Stomach (tissue), 9 donors: Measurements from ENCODE around the gene SLC17A8. TPM values are rescaled to one million over a fixed set of nuclear protein-coding genes. Genes with fewer than 3 reads are reported as not detected.

Experiments used
- DNase-seq, 2 donors: peaks; one replicate each; pipeline versions ENCODE4 v3.0.0 to v3.0.0-alpha.2; 2013 to 2019
- H3K27ac ChIP-seq, 5 donors: fragments of 200-600 bp in 4 of 5; sonication (generic) in 4 of 5; one replicate each; pipeline ENCODE4 v1.5.1; 2013 to 2019; ENCODE audit warnings: mild to moderate bottlenecking in 1 of 5, moderate library complexity in 1 of 5
- H3K27me3 ChIP-seq, 3 donors: fragments of 200-600 bp; sonication (generic); one replicate each; pipeline ENCODE4 v1.5.1; 2017 to 2019; ENCODE audit warnings: mixed run types in 1 of 3
- H3K36me3 ChIP-seq, 4 donors: fragments of 200-600 bp; sonication (generic); 1 replicate in 3 of 4; 2 replicates in 1 of 4; pipeline ENCODE4 v1.5.1; 2016 to 2019
- H3K4me1 ChIP-seq, 4 donors: fragments of 200-600 bp; sonication (generic); one replicate each; pipeline ENCODE4 v1.5.1; 2016 to 2019
- H3K4me3 ChIP-seq, 4 donors: fragments of 200-600 bp; sonication (generic) in 3 of 4; one replicate each; pipeline ENCODE4 v1.5.1; 2016 to 2019; ENCODE audit warnings: mild to moderate bottlenecking in 1 of 4
- H3K9me3 ChIP-seq, 4 donors: fragments of 200-600 bp; sonication (generic); one replicate each; pipeline ENCODE4 v1.5.1; 2016 to 2019
- EP300 ChIP-seq: sonication (generic); formaldehyde crosslinking; IDR thresholded peaks from one replicate; pipeline ENCODE4 v1.6.1; 2017; ENCODE audit warnings: antibody characterized with exemption
- POLR2A ChIP-seq, 4 donors: fragments of 450-650 bp; IDR thresholded peaks; one replicate each; pipeline ENCODE4 v1.6.1; 2016; ENCODE audit warnings: antibody characterized with exemption in 4 of 4, control low read depth in 2 of 4, mild to moderate bottlenecking in 1 of 4, moderate library complexity in 1 of 4
- POLR2AphosphoS5 ChIP-seq, 3 donors: sonication (generic); formaldehyde crosslinking; IDR thresholded peaks; one replicate each; pipeline ENCODE4 v1.6.1; 2016; ENCODE audit warnings: antibody characterized with exemption in 3 of 3
- WGBS, 5 donors: extraction: QIAGEN DNeasy Blood & Tissue Kit in 3 of 5; methylation state at CpG; one replicate each; pipeline versions ENCODE4 v1.1.5 to v1.1.7; 2013 to 2018; 5-methylcytosine and 5-hydroxymethylcytosine counted together
- intact Hi-C: fragments of 100-400 bp; cut with DNase I; formaldehyde crosslinking; loops from one replicate; pipeline ENCODE4 v1.15.1; 2023; ENCODE audit warnings: low total_unique reads
- polyA plus RNA-seq, 3 donors: library from polyadenylated mRNA; stranded (reverse); fragments of 200-250 nt; gene quantifications; one replicate each; pipeline ENCODE4 v1.2.3, GENCODE V29; 2013
- total RNA-seq, 5 donors: library from RNA; depleted of rRNA; stranded (reverse); fragments of >200 nt; gene quantifications; one replicate each; pipeline versions ENCODE4 v1.1.0 to v1.2.3, GENCODE V29; 2014 to 2016
- TF ChIP-seq, protein P1 (sequence below), 7 experiments: fragments of 450-650 bp in 4 of 7; fragments of 200-600 bp in 3 of 7; sonication (generic) in 3 of 7; IDR thresholded peaks; one replicate each; pipeline ENCODE4 v1.5.1; 2016 to 2019; ENCODE audit warnings: antibody characterized with exemption in 7 of 7, control low read depth in 2 of 7, mild to moderate bottlenecking in 1 of 7
- donor health status: healthy with polysubstance abuse.
- donor health status: Bipolar disorder and iron deficiency.
- donor health status: healthy.

The SLC17A8 gene
- total and polyA plus RNA-seq, 8 donors: 0.29 to 16.8 (median 1.7) TPM; not detected in 5

DNA sequence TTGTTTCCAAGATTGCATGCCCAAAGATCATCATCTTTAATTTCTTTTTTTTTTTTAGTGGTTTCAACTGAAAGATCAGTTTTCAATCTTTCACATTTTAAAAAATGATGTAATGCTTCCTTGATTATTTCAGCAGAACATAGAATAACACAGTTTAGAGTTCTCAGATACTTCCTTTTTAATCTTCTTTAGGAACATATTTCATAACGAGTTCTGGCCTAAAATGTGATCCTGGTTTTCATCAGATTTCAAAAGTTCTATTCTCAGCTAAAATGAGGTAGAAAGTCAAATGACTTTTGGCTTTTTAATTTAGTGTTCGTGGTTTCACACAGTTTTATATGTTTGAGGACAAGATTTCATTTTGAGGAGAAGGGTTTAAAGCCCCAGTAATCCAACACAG, 76.8 kb downstream of the SLC17A8 start:
- Histone ChIP-seq H3K9me3 (no peaks in the 10 kb centered on the region), H3K27ac (no peak overlapping the region), H3K36me3 (no peaks in the 10 kb centered on the region), H3K27me3 (no peaks in the 10 kb centered on the region), H3K4me3 (no peak overlapping the region), H3K4me1 (peaks cover 0 to 13% (median 6%) of the 10 kb centered on the region in 4 donors)
- 41 to 77% (median 71%) methylated on average over 2 of the region's 2 CpGs for WGBS, 5 donors
- no peak for DNase-seq
- intact Hi-C loops: no loop called here
- TF ChIP-seq POLR2AphosphoS5 (IDR thresholded peaks at IDR 0.05): no peak
- no peak for TF ChIP-seq POLR2A (IDR thresholded peaks at IDR 0.05)
- TF ChIP-seq, protein P1, sequence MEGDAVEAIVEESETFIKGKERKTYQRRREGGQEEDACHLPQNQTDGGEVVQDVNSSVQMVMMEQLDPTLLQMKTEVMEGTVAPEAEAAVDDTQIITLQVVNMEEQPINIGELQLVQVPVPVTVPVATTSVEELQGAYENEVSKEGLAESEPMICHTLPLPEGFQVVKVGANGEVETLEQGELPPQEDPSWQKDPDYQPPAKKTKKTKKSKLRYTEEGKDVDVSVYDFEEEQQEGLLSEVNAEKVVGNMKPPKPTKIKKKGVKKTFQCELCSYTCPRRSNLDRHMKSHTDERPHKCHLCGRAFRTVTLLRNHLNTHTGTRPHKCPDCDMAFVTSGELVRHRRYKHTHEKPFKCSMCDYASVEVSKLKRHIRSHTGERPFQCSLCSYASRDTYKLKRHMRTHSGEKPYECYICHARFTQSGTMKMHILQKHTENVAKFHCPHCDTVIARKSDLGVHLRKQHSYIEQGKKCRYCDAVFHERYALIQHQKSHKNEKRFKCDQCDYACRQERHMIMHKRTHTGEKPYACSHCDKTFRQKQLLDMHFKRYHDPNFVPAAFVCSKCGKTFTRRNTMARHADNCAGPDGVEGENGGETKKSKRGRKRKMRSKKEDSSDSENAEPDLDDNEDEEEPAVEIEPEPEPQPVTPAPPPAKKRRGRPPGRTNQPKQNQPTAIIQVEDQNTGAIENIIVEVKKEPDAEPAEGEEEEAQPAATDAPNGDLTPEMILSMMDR (IDR thresholded peaks at IDR 0.05): no peak
- TF ChIP-seq EP300: no peak

DNA sequence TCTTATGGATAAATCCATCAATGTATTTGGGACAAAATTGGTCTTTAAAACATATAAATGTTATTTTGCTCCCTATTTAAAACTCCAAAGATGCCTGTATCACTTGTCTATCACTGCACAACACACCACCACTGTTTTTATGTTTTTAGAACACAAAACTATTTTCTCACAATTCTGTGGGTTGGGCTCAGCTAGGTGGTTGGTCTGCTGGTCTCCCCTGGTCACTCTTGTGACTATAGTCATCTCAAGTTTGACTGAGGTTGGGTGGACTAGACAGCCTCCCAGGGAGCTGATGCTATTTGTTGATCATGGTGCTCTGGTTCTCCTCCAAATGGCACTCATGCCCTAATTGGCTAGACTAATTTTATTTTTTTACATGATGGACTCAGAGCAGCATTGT, 77.3 kb downstream of the SLC17A8 start:
- Histone ChIP-seq H3K9me3 (no peaks in the 10 kb centered on the region), H3K4me3 (no peak overlapping the region), H3K4me1 (peaks cover 0 to 13% (median 6%) of the 10 kb centered on the region in 4 donors), H3K27ac (no peak overlapping the region), H3K27me3 (no peaks in the 10 kb centered on the region), H3K36me3 (no peaks in the 10 kb centered on the region)
- TF ChIP-seq POLR2A (IDR thresholded peaks at IDR 0.05): no peak
- TF ChIP-seq, protein P1 (IDR thresholded peaks at IDR 0.05): no peak
- TF ChIP-seq POLR2AphosphoS5 (IDR thresholded peaks at IDR 0.05): no peak
- TF ChIP-seq EP300: no peak
- no peak for DNase-seq
- intact Hi-C loops: no loop called here

DNA sequence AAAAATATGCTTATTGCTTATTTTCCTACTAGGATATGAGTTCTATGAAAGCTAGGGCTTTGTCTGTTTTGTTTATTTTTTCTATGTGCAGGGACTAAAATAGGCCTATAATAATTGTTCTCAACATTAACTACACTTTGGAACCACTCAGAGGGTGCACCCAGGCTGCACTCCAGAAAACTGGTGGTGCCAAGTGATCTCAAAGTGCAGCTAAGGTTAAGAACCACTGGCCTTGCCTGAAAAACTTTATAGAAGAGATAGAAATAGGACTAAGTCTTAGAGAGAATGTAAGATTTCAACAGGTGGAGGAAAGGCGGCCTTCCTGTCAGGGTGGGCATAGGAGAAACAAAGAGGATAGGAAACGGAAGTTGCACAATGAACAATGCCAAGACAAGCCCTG, 79.1 kb downstream of the SLC17A8 start:
- intact Hi-C loops: no loop called here
- H3K4me1 ChIP-seq: peaks cover 0 to 13% (median 6%) of the 10 kb centered on the region in 4 donors
- no peak overlapping the region for H3K4me3 ChIP-seq
- H3K27ac ChIP-seq: no peak overlapping the region
- TF ChIP-seq, protein P1 (IDR thresholded peaks at IDR 0.05): no peak
- TF ChIP-seq POLR2AphosphoS5 (IDR thresholded peaks at IDR 0.05): no peak
- TF ChIP-seq EP300: no peak
- TF ChIP-seq POLR2A (IDR thresholded peaks at IDR 0.05): no peak
- H3K9me3 ChIP-seq: no peaks in the 10 kb centered on the region
- H3K27me3 ChIP-seq: no peaks in the 10 kb centered on the region
- no peaks in the 10 kb centered on the region for H3K36me3 ChIP-seq
- no peak for DNase-seq
- WGBS, 5 donors: 46 to 83% (median 71%) methylated on average over 2 of the region's 2 CpGs

DNA sequence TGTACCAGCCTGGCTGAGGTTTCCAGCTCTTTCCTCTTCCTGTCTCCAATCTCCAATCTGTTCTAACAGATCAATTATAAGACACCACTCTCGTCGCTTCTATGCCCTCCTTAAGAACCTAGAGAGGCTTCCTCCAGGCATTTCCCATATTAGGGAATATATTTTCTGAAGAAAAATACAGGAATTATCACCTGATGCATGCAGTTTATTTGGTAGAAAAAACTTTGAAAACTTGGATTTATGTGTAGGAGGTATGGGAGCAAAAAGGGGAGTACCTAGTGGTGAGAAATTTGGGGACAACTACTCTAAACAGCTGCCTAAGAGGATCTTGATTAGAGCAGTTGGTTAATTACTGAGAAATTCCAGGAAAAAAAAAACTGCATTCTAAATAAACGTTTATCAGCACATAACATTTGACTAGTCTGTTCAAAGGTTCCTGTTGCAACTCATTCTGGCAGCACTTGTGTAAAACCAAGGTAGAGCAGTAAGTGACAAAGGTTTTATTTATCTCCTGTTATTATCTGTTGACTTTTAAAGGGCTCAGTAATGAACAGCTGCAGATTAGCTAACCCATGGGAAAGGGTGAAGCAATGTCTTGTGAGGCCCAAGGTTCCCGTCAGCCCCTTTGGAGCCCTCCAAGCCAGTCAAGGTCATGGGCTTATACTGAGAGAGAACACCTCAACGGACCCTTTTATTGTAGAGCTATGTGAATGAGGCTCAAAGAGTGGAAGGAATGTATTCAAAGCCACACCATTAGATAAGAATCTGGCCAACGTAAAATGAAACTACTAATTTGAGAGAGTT, 80.4 kb downstream of the SLC17A8 start:
- WGBS, 5 donors: 30 to 47% (median 41%) methylated on average over 6 of the region's 6 CpGs
- H3K27ac ChIP-seq: no peak overlapping the region

More for the DNA sequence above, 80.4 kb downstream of the SLC17A8 start:
- intact Hi-C loops: no loop called here
- TF ChIP-seq POLR2A (IDR thresholded peaks at IDR 0.05) (no peak), EP300 (no peak), POLR2AphosphoS5 (IDR thresholded peaks at IDR 0.05) (no peak)
- TF ChIP-seq, protein P1 (IDR thresholded peaks at IDR 0.05): no peak
- no peaks in the 10 kb centered on the region for H3K9me3 ChIP-seq
- H3K36me3 ChIP-seq: no peaks in the 10 kb centered on the region
- H3K4me1 ChIP-seq: peaks cover 0 to 13% (median 6%) of the 10 kb centered on the region in 4 donors
- DNase-seq: peak in 1 of 2 donors; percentile 55
- H3K27me3 ChIP-seq: no peaks in the 10 kb centered on the region
- no peak overlapping the region for H3K4me3 ChIP-seq
